K562 (cell line): ENCODE data around the gene SLC3A2. TPM values are rescaled to one million over a fixed set of nuclear protein-coding genes. Genes with fewer than 3 reads are reported as not detected.

Experiments used
- ATAC-seq: fragments of 200-7000 bp; cut with Tn5 transposase; 3 replicates; pipeline ENCODE4 v1.9.1; 2020; ENCODE audit warnings: moderate library complexity
- BruUV-seq: library from RNA; stranded (reverse); fragments of 400-500 nt; replicated peaks from 2 replicates; lab custom pipeline; 2021; lab: Mats Ljungman, UMichigan
- CTCF ChIA-PET: fragments of 300-600 bp; formaldehyde crosslinking; extraction: SDS; loops from one replicate; lab custom pipeline; 2021; ENCODE audit warnings: low intra/inter-chr PET ratio; lab: Yijun Ruan, JAX
- POLR2A ChIA-PET: fragments of 300-600, 350-650 bp; sonication (Branson Sonifier 250); formaldehyde crosslinking; extraction: SDS; loops from one replicate; lab custom pipeline; 2021; ENCODE audit warnings: antibody characterized with exemption, inconsistent platforms; lab: Yijun Ruan, JAX
- DNase-seq, 4 experiments: peaks; one replicate each; pipeline versions ENCODE4 v3.0.0 to v3.0.0-alpha.2; 2011 to 2018; ENCODE audit warnings: low spot score in 3 of 4, mixed read lengths in 3 of 4; ENCODE audit errors: extremely low read depth in 1 of 4
- FAIRE-seq: peaks from 2 replicates; lab custom pipeline; 2011; peaks lifted over from hg19 to GRCh38; lab: Jason Lieb, UNC
- H2AFZ ChIP-seq: 2 replicates; pipeline ENCODE4 v1.6.0; 2011; ENCODE audit warnings: low read depth, low read length, control low read depth, inconsistent platforms
- H3K27ac ChIP-seq: fragments of 200-600 bp; 3 replicates; pipeline ENCODE4 v1.8.0; 2011; ENCODE audit warnings: low read depth, mild to moderate bottlenecking, control low read depth, inconsistent platforms, low read length, moderate library complexity, mixed read lengths; ENCODE audit errors: extremely low read depth
- H3K27me3 ChIP-seq, 2 experiments: fragments of 300-600 bp in 1 of 2; 2 replicates in 1 of 2; 3 replicates in 1 of 2; pipeline versions ENCODE4 v1.6.0 to v1.8.0; 2011; ENCODE audit warnings: inconsistent platforms in 2 of 2, low read length in 2 of 2, mild to moderate bottlenecking in 1 of 2, mixed read lengths in 1 of 2, moderate library complexity in 1 of 2; ENCODE audit not compliant: control insufficient read depth in 2 of 2, insufficient read depth in 2 of 2
- H3K36me3 ChIP-seq: fragments of 300-600 bp; 3 replicates; pipeline ENCODE4 v1.8.0; 2011; ENCODE audit warnings: mild to moderate bottlenecking, low read length, inconsistent platforms; ENCODE audit not compliant: control insufficient read depth, insufficient read depth
- H3K4me1 ChIP-seq, 2 experiments: fragments of 200-600 bp in 1 of 2; replicated peaks in 1 of 2; 2 replicates in 1 of 2; 3 replicates in 1 of 2; pipeline versions ENCODE4 v1.5.1 to v1.8.0; 2011; ENCODE audit warnings: inconsistent platforms in 2 of 2, low read length in 2 of 2, mild to moderate bottlenecking in 1 of 2, mixed read lengths in 1 of 2, moderate library complexity in 1 of 2; ENCODE audit not compliant: control insufficient read depth in 2 of 2, insufficient read depth in 2 of 2
- H3K4me2 ChIP-seq: 2 replicates; pipeline ENCODE4 v1.6.1; 2011; ENCODE audit warnings: low read length, control low read depth, inconsistent platforms, mixed read lengths; ENCODE audit not compliant: insufficient read depth
- H3K4me3 ChIP-seq: fragments of 200-600 bp; sonication (generic), shearing (Covaris generic); 2 replicates; pipeline ENCODE4 v1.5.1; 2016; ENCODE audit warnings: control low read depth, inconsistent platforms
- H3K79me2 ChIP-seq: fragments of 200-600 bp; 3 replicates; pipeline ENCODE4 v1.8.0; 2011; ENCODE audit warnings: low read length, inconsistent platforms; ENCODE audit not compliant: control insufficient read depth, insufficient read depth
- H3K9ac ChIP-seq, 2 experiments: 2 replicates each; pipeline versions ENCODE4 v1.6.0 to v1.6.1; 2011; ENCODE audit warnings: low read depth in 2 of 2, low read length in 2 of 2, control low read depth in 1 of 2, inconsistent platforms in 1 of 2, mild to moderate bottlenecking in 1 of 2, mixed read lengths in 1 of 2; ENCODE audit not compliant: insufficient read depth in 1 of 2
- H3K9me1 ChIP-seq: one replicate; pipeline ENCODE4 v1.6.0; 2011; ENCODE audit warnings: inconsistent platforms, mild to moderate bottlenecking, low read length, moderate library complexity; ENCODE audit not compliant: control insufficient read depth, insufficient read depth
- H3K9me3 ChIP-seq: replicated peaks from 2 replicates; pipeline ENCODE4 v1.5.1; 2011; ENCODE audit warnings: low read depth, low read length, inconsistent platforms; ENCODE audit not compliant: control insufficient read depth, insufficient read depth
- H4K20me1 ChIP-seq: replicated peaks from 2 replicates; pipeline ENCODE4 v1.6.1; 2011; ENCODE audit warnings: low read length, inconsistent platforms, mixed read lengths; ENCODE audit not compliant: control insufficient read depth, insufficient read depth
- CHD4 ChIP-seq: fragments of 200-600 bp; sonication (generic); IDR thresholded peaks from 3 replicates; pipeline ENCODE4 v1.6.1; 2012; ENCODE audit warnings: low read depth, mild to moderate bottlenecking, mixed read lengths, low read length, inconsistent platforms; ENCODE audit not compliant: insufficient read depth, insufficient replicate concordance, poor library complexity, severe bottlenecking
- HMG20B ChIP-seq: fragments of 250-450 bp; sonication (Bioruptor Pico); IDR thresholded peaks from 2 replicates; pipeline ENCODE4 v1.5.0; 2021; ENCODE audit warnings: mild to moderate bottlenecking
- KDM1A ChIP-seq, 2 experiments: fragments of 450-650 bp; IDR thresholded peaks; 2 replicates each; pipeline ENCODE4 v1.6.1; 2016; ENCODE audit warnings: mild to moderate bottlenecking in 2 of 2
- KLF6 ChIP-seq: fragments of 250-450 bp; sonication (Bioruptor Pico); IDR thresholded peaks from 2 replicates; pipeline ENCODE4 v1.4.0; 2020; ENCODE audit warnings: mild to moderate bottlenecking, moderate library complexity, borderline replicate concordance
- MECOM ChIP-seq: fragments of 250-450 bp; sonication (Bioruptor Pico); IDR thresholded peaks from 2 replicates; pipeline ENCODE4 v1.8.0; 2022; ENCODE audit warnings: inconsistent platforms
- NR1H2 ChIP-seq: sonication (generic); formaldehyde crosslinking; IDR thresholded peaks from 2 replicates; pipeline ENCODE4 v1.4.0; 2020; ENCODE audit warnings: mild to moderate bottlenecking, missing genetic modification reagents
- PHF8 ChIP-seq: fragments of 200-600 bp; sonication (generic); IDR thresholded peaks from 2 replicates; pipeline ENCODE4 v1.6.1; 2012; ENCODE audit warnings: mixed run types, mild to moderate bottlenecking, inconsistent platforms, low read length, moderate library complexity, borderline replicate concordance
- RBBP5 ChIP-seq: fragments of 200-600 bp; sonication (generic); IDR thresholded peaks from 2 replicates; pipeline ENCODE4 v1.6.1; 2012; ENCODE audit warnings: borderline replicate concordance, mild to moderate bottlenecking, low read length, control low read depth, inconsistent platforms; ENCODE audit not compliant: insufficient read depth, poor library complexity, severe bottlenecking
- THRAP3 ChIP-seq: fragments of 450-650 bp; IDR thresholded peaks from 2 replicates; pipeline ENCODE4 v1.6.1; 2016; ENCODE audit warnings: mild to moderate bottlenecking, inconsistent platforms, borderline replicate concordance
- ZNF511 ChIP-seq: sonication (generic); formaldehyde crosslinking; IDR thresholded peaks from 2 replicates; pipeline ENCODE4 v1.8.0; 2022; ENCODE audit warnings: mild to moderate bottlenecking, missing genetic modification reagents
- ZNF766 ChIP-seq: fragments of 200-800 bp; sonication (Bioruptor generic); conservative IDR thresholded peaks from 2 replicates; pipeline ENCODE4 v1.6.1; 2016; ENCODE audit warnings: missing genetic modification characterization, missing compliant biosample characterization
- ZSCAN29 ChIP-seq: fragments of 450-650 bp; IDR thresholded peaks from 2 replicates; pipeline ENCODE4 v1.6.1; 2017
- ZSCAN32 ChIP-seq: fragments of 450-650 bp; formaldehyde crosslinking; IDR thresholded peaks from 2 replicates; pipeline ENCODE4 v1.4.0; 2020; ENCODE audit warnings: mild to moderate bottlenecking, moderate library complexity
- WGBS: fragments of 100-300 bp; shearing (Covaris generic); methylation state at CpG from one replicate; pipeline ENCODE4 v1.1.6; 2016; ENCODE audit warnings: low coverage, mixed read lengths; ENCODE audit not compliant: insufficient coverage; ENCODE audit errors: missing lambda C conversion rate; 5-methylcytosine and 5-hydroxymethylcytosine counted together
- in situ Hi-C: fragments of 300-500 bp; cut with MboI; formaldehyde crosslinking; loops from 4 replicates; pipeline ENCODE4 v1.15.0; 2018; ENCODE audit warnings: inconsistent platforms, mixed read lengths
- intact Hi-C: fragments of 100-400 bp; cut with micrococcal nuclease; formaldehyde crosslinking; loops from 2 replicates; pipeline ENCODE4 v1.14.2; 2022
- polyA plus RNA-seq, 8 experiments: library from polyadenylated mRNA; depleted of rRNA in 4 of 8; stranded (reverse) in 5 of 8; unstranded in 3 of 8; fragments of >200 nt; fragmentation: Nextera tagmentation in 2 of 8; fragmentation: Illumina TruSeq in 1 of 8; extraction: Ambion mirVana in 2 of 8; extraction: Trizol in 1 of 8; gene quantifications; 2 replicates each; pipeline versions ENCODE4 v1.2.1 to v1.2.3, GENCODE V29; 2011 to 2014; ENCODE audit warnings: inconsistent platforms in 1 of 8, missing spikeins in 1 of 8
- total RNA-seq, 7 experiments: library from RNA; depleted of rRNA in 6 of 7; stranded (reverse); fragments of >200 nt in 6 of 7; fragmentation: Illumina TruSeq in 2 of 7; extraction: Trizol in 2 of 7; gene quantifications; 2 replicates each; pipeline versions ENCODE4 v1.2.1 to v1.2.3, GENCODE V29; 2011 to 2021; ENCODE audit warnings: low replicate concordance in 1 of 7
- TF ChIP-seq, protein P1 (sequence below), 2 experiments: fragments of 450-650 bp; IDR thresholded peaks; 2 replicates each; pipeline ENCODE4 v1.6.1; 2016

SLC3A2 gene
- total and polyA plus RNA-seq, 9 of the 15 experiments (the other 6 are each of a cell fraction or from before 2014, with no cell fraction given) = 20.0 to 296 (median 214) TPM

DNA sequence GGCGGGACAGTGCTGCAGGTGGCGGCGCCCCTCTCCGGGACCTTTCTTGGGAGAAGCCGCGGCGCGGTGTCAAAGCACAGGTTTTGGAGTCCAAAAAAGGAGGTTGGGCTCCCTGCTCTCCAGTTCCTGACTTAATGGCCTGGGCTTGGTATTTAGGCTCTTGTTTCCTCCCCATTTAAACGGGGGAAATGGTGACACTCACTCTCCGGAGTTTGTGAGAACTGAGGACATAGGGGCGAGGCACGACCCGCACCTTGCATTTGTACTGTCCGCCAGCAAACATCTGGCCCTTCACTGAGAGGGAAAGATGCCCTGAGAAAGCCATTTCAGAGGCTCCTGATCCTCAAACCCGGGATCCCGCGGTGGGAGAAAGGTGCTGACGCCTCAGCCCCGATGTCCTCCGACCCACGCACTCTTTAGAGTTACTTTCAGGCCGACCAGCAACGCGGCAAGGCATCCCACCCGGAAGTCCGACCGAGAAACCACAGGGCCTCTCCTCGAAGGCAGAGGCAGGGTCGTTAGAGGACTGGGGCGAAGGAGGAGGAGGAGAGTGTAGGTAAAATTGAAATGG is 38.4 kb upstream of the SLC3A2 start:
- WGBS = 53% methylated on average over 27 of the region's 30 CpGs
- in situ Hi-C loops = no loop called here
- TF ChIP-seq KDM1A (IDR thresholded peaks at IDR 0.05) = peak in 1 of 2 experiments; percentile 27; a peak in 1 of 4 replicates
- TF ChIP-seq, protein P1, sequence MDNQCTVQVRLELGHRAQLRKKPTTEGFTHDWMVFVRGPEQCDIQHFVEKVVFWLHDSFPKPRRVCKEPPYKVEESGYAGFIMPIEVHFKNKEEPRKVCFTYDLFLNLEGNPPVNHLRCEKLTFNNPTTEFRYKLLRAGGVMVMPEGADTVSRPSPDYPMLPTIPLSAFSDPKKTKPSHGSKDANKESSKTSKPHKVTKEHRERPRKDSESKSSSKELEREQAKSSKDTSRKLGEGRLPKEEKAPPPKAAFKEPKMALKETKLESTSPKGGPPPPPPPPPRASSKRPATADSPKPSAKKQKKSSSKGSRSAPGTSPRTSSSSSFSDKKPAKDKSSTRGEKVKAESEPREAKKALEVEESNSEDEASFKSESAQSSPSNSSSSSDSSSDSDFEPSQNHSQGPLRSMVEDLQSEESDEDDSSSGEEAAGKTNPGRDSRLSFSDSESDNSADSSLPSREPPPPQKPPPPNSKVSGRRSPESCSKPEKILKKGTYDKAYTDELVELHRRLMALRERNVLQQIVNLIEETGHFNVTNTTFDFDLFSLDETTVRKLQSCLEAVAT (IDR thresholded peaks at IDR 0.05) = peak in 1 of 2 experiments; percentile 91; a peak in 2 of 4 replicates
- peak; percentile 27; the same call in 1 of the 2 replicates for TF ChIP-seq PHF8
- peak; percentile 89; the same call in 1 of the 2 replicates for TF ChIP-seq THRAP3
- 0 out of 2 replicates have a peak, but pooled peaks have one; percentile 20 for TF ChIP-seq MECOM (CRISPR knock-in tag)
- no peak for TF ChIP-seq RBBP5
- 0 out of 2 replicates have a peak, but pooled peaks have one; percentile 19 for TF ChIP-seq ZNF766
- TF ChIP-seq CHD4 = no peak
- TF ChIP-seq ZNF511 = 0 out of 2 replicates have a peak, but pooled peaks have one; percentile 5
- 0 out of 2 replicates have a peak, but pooled peaks have one; percentile 16 for TF ChIP-seq ZSCAN32 (CRISPR knock-in tag)
- TF ChIP-seq ZSCAN29 = 0 out of 2 replicates have a peak, but pooled peaks have one; percentile 26
- no peak for TF ChIP-seq HMG20B (CRISPR knock-in tag)
- TF ChIP-seq KLF6 (CRISPR knock-in tag) = no peak
- TF ChIP-seq NR1H2 (CRISPR knock-in tag) = no peak

More for the DNA sequence above, 38.4 kb upstream of the SLC3A2 start:
- peak overlapping the region; percentile 92 for H2AFZ ChIP-seq
- no peak for ATAC-seq
- intact Hi-C loops = loop anchor here (5.0 to 10.0 kb wide), 3 partner anchors 117 to 445 kb away; partner anchors contain the start of genes C11orf98, CSKMT, HNRNPUL2 and TTC9C
- POLR2A ChIA-PET = interaction anchor here (0.6 to 6.3 kb wide), 35 partner anchors 10 to 690 kb away, joined by 3 to 403 read pairs (median 11); partner anchors contain the start of genes C11orf98, CSKMT, LBHD1 and NXF1
- CTCF ChIA-PET = no interaction called here
- H3K27me3 ChIP-seq = no peaks in the 10 kb centered on the region
- no peak for DNase-seq
- H4K20me1 ChIP-seq = no peaks in the 10 kb centered on the region
- H3K79me2 ChIP-seq = peaks cover 26% of the 10 kb centered on the region
- peak overlapping the region; percentile 33 for H3K4me3 ChIP-seq
- no peaks in the 10 kb centered on the region for H3K9me1 ChIP-seq
- H3K4me2 ChIP-seq = peak overlapping the region; percentile 65
- H3K9ac ChIP-seq = peak overlapping the region; percentile 75 to 86
- peak overlapping the region; percentile 89 for H3K27ac ChIP-seq
- H3K9me3 ChIP-seq = no peaks in the 10 kb centered on the region; the same call in 1 of the 2 replicates
- no TSS peak for BruUV-seq
- peaks cover 9% of the 10 kb centered on the region; the same call in 2 of the 3 replicates for H3K36me3 ChIP-seq
- peaks cover 8 to 19% of the 10 kb centered on the region in 2 experiments; a peak in 3 of 5 replicates for H3K4me1 ChIP-seq
- FAIRE-seq = no peak
